B cell (primary cell): ENCODE data around the gene ADARB2.

Experiments used
- CTCF ChIP-seq: fragments of 200-600 bp; IDR thresholded peaks from one replicate; pipeline ENCODE4 v1.8.0; 2022; ENCODE audit warnings: antibody characterized with exemption, mild to moderate bottlenecking
- EZH2 ChIP-seq: IDR thresholded peaks from 2 replicates; pipeline ENCODE4 v1.6.1; 2012; ENCODE audit warnings: borderline replicate concordance, low read depth, mild to moderate bottlenecking, moderate library complexity, low read length; ENCODE audit not compliant: insufficient read depth, poor library complexity, severe bottlenecking

- no peak for TF ChIP-seq CTCF
- no peak for TF ChIP-seq EZH2
These were observed 604.7 kb downstream of the ADARB2 start for GRCh38 chr10:1132584-1132983.
